Measurements from ENCODE around the gene ADAMTSL3. TPM values are rescaled to one million over a fixed set of nuclear protein-coding genes. Genes with fewer than 3 reads are reported as not detected.

Gene ADAMTSL3
- total RNA-seq, 1 donor: 2.0 TPM

DNA sequence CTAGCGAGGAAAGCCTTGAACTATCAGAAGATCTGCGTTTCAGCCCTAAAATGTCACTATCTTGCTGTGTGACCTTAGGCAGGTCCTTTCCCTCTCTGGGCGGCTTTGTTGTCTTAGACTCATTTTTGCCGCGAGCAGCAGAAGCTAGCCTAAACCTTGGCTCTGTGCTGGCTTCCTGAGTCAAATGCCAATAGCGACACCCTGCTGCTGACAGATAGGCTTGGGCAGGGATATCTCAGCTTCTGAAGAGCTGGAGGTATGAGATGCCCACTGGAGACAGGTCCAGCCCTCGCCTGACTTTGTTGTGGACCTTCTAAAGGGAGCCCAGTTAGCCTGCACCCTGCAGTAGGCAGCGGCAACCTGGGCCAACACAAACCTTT lies 1.3 kb downstream of the ADAMTSL3 start:
- no peak overlapping the region for H3K4me3 ChIP-seq (ENCODE audit: low read depth, low read length)
- TF ChIP-seq, protein P1, sequence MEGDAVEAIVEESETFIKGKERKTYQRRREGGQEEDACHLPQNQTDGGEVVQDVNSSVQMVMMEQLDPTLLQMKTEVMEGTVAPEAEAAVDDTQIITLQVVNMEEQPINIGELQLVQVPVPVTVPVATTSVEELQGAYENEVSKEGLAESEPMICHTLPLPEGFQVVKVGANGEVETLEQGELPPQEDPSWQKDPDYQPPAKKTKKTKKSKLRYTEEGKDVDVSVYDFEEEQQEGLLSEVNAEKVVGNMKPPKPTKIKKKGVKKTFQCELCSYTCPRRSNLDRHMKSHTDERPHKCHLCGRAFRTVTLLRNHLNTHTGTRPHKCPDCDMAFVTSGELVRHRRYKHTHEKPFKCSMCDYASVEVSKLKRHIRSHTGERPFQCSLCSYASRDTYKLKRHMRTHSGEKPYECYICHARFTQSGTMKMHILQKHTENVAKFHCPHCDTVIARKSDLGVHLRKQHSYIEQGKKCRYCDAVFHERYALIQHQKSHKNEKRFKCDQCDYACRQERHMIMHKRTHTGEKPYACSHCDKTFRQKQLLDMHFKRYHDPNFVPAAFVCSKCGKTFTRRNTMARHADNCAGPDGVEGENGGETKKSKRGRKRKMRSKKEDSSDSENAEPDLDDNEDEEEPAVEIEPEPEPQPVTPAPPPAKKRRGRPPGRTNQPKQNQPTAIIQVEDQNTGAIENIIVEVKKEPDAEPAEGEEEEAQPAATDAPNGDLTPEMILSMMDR (IDR thresholded peaks at IDR 0.05; ENCODE audit: insufficient read depth, low read length): no peak
- DNase-seq (ENCODE audit: low read depth): no peak

DNA sequence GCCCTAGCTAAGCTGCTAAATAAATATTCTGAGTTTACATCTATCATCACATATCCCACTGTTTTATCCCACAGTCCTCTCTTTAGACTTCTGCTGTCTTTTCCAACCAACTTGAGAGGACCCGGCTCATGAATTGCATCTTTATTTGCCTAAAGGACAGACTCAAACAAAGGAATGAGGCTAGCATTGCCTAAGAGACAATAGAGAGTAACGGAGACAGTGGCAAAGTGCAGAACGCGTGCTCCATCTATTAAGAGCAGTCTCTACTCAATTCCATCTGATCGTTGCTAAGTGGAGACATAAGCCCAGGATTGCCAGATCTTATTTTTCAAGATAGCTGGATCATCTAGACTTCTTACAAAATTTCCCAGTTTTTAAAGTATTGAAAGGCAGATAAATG lies 2.3 kb downstream of the ADAMTSL3 start:
- TF ChIP-seq, protein P1 (IDR thresholded peaks at IDR 0.05; ENCODE audit: insufficient read depth, low read length): no peak
- no peak for DNase-seq (ENCODE audit: low read depth)
- H3K4me3 ChIP-seq (ENCODE audit: low read depth, low read length): no peak overlapping the region

DNA sequence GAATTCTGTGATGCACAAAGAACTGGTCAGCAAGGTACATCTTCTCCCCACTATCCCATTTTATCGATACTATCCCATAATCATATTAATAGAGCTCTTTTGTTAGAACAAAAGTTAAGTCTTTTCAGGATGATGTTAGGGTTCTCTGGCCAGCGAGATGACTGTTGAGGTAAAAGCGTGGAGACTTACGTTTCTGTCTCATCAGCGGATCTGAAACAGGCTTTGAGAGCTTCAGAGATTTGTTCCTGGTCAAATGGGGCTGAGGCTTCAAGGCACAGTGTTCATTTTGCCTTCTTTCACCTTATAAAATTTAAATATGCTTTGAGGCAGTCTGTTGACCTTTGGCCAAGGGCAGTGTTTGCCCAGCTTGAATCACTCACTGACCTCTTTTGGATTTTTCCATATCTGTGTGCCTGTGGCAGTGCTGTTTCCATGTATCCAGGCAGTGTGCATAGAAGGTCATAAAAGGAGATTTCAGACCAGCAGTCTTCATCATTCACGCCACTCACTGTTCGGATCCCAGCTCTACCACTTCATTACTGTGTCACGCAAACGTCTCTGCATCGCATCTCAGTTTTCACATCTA lies 3.1 kb downstream of the ADAMTSL3 start:
- TF ChIP-seq, protein P1 (IDR thresholded peaks at IDR 0.05; ENCODE audit: insufficient read depth, low read length): no peak
- no peak overlapping the region for H3K4me3 ChIP-seq (ENCODE audit: low read depth, low read length)
- DNase-seq (ENCODE audit: low read depth): no peak

DNA sequence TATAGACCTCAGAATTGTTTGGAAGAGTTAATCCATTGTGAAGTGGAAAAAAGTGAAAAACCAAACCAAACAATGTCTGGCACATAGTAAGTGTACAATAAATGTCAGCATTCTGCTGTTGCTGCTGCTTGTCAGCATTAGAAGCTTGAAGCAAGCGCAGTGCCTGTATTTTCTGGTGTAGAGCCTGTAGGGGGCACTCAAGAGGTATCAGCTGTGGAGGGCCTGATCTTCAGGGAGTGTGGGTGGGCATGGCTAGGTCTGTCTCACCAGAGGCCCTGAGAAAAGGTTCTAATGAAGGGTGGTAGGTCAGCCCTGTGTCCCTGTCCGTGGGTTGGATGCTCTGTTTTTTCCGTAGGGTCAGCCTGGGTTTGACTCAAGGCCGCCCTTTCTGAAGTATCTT lies 3.6 kb downstream of the ADAMTSL3 start:
- TF ChIP-seq, protein P1 (IDR thresholded peaks at IDR 0.05; ENCODE audit: insufficient read depth, low read length): no peak
- no peak for DNase-seq (ENCODE audit: low read depth)
- no peak overlapping the region for H3K4me3 ChIP-seq (ENCODE audit: low read depth, low read length)

DNA sequence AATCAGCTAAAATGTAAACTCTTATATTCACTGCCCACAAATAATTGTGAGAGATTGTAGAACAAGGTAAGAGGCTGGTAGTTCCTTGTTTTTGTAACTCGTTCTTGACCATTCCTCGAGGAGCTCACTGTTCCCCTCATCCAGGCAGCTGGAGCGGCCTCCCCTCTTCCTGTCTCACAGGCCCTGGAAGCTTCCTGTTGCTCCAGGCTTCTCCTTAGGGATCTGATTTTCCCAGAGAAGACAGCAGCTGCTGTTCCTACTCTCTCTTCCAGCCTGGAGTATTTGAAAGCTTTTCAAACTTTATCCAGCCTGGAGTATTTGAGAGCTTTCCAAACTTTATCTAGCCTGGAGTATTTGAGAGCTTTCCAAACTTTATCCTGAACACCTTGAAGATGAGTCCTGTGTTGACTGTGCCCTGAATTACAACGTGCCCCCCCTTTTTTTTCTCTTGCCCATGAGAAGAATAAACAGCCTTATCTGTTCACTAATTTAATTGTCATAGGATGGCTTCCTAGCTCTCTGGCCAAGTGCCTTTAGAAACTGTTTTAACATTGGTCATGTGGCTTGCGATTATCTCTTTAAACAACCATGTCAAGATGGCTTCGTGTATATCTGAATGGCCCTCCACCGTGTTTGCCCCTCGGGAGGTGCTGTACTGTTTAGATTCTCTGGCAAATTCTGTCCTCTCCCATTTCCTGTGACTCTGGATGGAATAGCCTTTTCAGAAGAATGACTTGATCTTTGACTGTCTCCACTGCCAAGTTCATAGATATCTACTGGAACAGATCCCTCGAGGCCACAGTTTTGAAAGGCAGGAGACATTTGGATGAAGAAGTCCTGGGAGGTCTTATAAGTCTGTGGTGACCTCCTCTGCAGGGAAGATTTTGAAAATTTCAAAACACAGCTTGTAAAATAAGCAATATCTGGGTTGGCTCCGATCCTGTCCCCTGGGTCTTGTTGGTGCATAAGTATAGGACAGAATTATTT lies 4.8 kb downstream of the ADAMTSL3 start:
- H3K4me3 ChIP-seq (ENCODE audit: low read depth, low read length): no peak overlapping the region
- DNase-seq (ENCODE audit: low read depth): no peak
- TF ChIP-seq, protein P1 (IDR thresholded peaks at IDR 0.05; ENCODE audit: insufficient read depth, low read length): no peak

DNA sequence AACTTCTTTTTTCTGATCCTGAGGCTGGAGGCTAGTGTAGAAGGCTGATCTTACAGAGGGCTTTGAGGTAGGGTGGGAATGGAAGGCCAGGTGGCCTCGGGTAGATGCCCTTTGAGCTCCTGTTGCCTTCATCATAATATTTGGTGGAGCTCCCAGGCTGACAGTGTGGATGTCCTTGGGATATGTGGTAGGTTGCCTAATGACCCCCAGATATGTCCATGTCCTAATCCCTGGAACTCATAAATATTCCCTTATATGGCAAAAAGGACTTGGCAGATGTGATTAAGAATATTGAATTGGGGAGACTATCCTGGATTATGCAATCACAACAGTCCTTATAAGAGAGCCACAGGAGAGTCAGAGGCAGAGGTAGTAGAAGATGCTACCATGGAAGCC lies 5.5 kb downstream of the ADAMTSL3 start:
- TF ChIP-seq, protein P1 (IDR thresholded peaks at IDR 0.05; ENCODE audit: insufficient read depth, low read length): no peak
- DNase-seq (ENCODE audit: low read depth): no peak
- H3K4me3 ChIP-seq (ENCODE audit: low read depth, low read length): no peak overlapping the region

Data from fibroblast of the aortic adventitia (primary cell).